ENCODE results near the gene USP53. TPM values are rescaled to one million over a fixed set of nuclear protein-coding genes. Genes with fewer than 3 reads are reported as not detected.

Gene USP53
- total RNA-seq, 4 donors from 2014 or later, result 34.2 to 56.4 (median 44.8) TPM

DNA sequence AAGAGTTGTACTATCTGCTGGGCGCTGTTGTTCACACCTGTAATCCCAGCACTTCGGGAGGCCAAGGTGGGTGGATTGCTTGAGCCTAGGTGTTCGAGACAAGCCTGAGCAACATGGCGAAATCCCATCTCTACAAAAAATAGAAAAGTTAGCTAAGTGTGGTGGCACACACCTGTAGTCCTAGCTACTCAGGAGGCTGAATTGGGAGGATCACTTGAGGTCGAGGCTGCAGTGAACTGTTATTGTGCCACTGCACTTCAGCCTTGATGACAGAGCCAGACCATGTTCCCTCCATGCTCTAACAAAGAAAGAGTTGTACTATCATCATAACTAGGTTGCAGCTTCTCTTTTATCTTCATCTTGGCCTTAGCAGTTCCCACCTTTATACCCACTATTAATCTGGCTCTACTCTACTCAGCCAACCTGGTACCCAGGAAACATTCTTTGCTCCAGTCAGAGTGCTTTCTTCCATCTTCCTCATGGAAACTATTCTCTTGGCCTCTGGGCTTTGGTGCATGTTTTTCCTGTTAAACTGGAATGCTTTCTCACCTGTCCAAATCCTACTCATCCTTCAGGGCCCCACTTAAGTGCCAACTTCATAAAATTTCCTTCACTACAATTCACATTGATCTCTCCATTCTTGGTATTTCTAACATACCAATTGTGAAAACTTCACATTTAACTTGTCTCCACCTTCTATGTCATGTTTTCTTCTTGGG is 91.2 kb downstream of the USP53 start:
- intact Hi-C loops (cut with DNase I; ENCODE audit: low total_unique reads), result no loop called here
- TF ChIP-seq, protein P1, sequence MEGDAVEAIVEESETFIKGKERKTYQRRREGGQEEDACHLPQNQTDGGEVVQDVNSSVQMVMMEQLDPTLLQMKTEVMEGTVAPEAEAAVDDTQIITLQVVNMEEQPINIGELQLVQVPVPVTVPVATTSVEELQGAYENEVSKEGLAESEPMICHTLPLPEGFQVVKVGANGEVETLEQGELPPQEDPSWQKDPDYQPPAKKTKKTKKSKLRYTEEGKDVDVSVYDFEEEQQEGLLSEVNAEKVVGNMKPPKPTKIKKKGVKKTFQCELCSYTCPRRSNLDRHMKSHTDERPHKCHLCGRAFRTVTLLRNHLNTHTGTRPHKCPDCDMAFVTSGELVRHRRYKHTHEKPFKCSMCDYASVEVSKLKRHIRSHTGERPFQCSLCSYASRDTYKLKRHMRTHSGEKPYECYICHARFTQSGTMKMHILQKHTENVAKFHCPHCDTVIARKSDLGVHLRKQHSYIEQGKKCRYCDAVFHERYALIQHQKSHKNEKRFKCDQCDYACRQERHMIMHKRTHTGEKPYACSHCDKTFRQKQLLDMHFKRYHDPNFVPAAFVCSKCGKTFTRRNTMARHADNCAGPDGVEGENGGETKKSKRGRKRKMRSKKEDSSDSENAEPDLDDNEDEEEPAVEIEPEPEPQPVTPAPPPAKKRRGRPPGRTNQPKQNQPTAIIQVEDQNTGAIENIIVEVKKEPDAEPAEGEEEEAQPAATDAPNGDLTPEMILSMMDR (IDR thresholded peaks at IDR 0.05), result no peak
- no peak for TF ChIP-seq POLR2A (IDR thresholded peaks at IDR 0.05)
- no peak for DNase-seq (ENCODE audit: low spot score in 2 of 2)
- H3K4me3 ChIP-seq (ENCODE audit: low read depth, poor library complexity, severe bottlenecking), result no peak overlapping the region
- WGBS, 2 donors, result 82 to 96% methylated on average over 5 of the region's 5 CpGs

DNA sequence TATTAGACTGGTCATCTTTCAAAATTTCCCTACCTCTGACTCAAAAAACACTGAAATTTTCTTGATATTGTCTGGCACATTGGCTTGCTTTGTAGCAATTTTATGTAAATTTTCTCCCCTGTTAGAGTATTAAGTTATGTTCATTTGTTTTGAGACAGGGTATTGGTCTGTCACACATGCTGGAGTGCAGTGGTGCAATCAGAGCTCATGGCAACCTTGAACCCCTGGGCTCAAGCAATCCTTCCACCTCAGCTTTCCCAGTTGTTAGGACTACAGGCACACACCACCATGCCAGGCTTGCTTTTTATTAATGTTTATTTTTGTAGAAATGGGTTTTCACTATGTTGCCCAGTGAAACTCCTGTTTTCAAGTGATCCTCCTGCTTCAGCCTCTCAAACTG is 91.9 kb downstream of the USP53 start:
- TF ChIP-seq, protein P1 (IDR thresholded peaks at IDR 0.05), result no peak
- no peak overlapping the region for H3K4me3 ChIP-seq (ENCODE audit: low read depth, poor library complexity, severe bottlenecking)
- intact Hi-C loops (cut with DNase I; ENCODE audit: low total_unique reads), result no loop called here

DNA sequence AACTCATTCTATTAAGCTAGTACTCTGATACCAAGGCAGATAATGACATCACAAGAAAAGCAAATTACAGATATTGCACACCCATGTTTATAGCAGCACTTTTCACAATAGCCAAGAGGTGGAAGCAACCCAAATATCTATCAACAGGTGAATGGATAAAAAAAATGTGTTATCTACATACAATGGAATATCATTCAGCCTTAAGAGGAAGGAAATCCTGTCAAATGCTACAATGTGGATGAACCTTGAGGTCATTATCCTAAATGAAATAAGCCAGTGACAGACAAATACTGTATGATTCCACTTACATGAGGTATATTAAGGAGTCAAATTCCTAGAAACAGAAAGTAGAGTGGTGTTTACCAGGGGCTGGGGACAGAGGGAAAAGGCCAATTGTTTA is 95.1 kb downstream of the USP53 start:
- H3K4me3 ChIP-seq (ENCODE audit: low read depth, poor library complexity, severe bottlenecking), result no peak overlapping the region
- TF ChIP-seq, protein P1 (IDR thresholded peaks at IDR 0.05), result no peak
- no peak for TF ChIP-seq POLR2A (IDR thresholded peaks at IDR 0.05)
- intact Hi-C loops (cut with DNase I; ENCODE audit: low total_unique reads), result no loop called here
- DNase-seq (ENCODE audit: low spot score in 2 of 2), result no peak

More for the DNA sequence above, 91.9 kb downstream of the USP53 start:
- DNase-seq (ENCODE audit: low spot score in 2 of 2), result no peak

DNA sequence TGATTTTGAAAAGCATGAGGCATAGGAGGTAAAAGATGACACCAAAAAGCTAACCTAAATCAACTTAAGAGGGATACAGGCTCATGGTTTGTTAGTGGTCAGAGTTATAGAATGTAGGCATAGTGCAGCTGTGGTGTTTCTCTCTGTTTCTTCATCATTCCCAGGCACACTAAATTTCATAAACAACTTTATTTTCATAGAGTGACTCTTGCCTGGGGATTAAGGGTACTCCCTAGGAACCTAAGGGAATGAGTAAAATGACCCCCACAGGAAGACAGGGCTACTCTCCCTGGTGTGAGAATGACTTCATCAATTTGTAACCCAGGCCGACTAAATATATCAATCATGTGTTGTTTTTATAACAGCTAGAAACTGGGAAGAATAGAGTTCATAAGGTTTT is 98.3 kb downstream of the USP53 start:
- H3K4me3 ChIP-seq (ENCODE audit: low read depth, poor library complexity, severe bottlenecking), result no peak overlapping the region
- 68 to 81% methylated on average over 1 of the region's 1 CpG for WGBS, 2 donors
- no peak for DNase-seq (ENCODE audit: low spot score in 2 of 2)
- intact Hi-C loops (cut with DNase I; ENCODE audit: low total_unique reads), result loop anchor here (10.0 kb wide), 1 partner anchor 744 kb away; no protein-coding TSS in a partner anchor
- TF ChIP-seq, protein P1 (IDR thresholded peaks at IDR 0.05), result no peak
- TF ChIP-seq POLR2A (IDR thresholded peaks at IDR 0.05), result no peak

DNA sequence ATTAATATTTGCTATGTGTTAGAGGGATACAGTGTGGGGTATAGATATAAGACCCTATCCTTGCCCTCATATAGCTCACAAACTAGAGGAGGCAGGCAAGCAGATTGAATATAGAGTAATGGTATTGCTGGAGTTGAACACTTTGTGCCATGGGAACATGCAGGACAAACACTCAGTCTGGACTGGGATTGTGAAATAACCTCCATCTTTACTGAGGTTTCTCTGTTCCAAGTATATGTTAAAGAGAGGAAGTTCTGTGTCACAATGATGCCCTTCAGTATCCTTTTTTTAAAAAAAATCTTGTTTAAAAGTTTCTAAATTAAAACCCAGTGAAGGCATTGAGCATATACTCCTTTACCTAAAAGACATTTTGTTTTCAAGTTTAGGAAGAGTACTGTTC is 100.7 kb downstream of the USP53 start:
- no peak overlapping the region for H3K4me3 ChIP-seq (ENCODE audit: low read depth, poor library complexity, severe bottlenecking)
- no peak for DNase-seq (ENCODE audit: low spot score in 2 of 2)
- TF ChIP-seq, protein P1 (IDR thresholded peaks at IDR 0.05), result no peak
- no peak for TF ChIP-seq POLR2A (IDR thresholded peaks at IDR 0.05)
- intact Hi-C loops (cut with DNase I; ENCODE audit: low total_unique reads), result loop anchor here (10.0 kb wide), 1 partner anchor 742 kb away; no protein-coding TSS in a partner anchor

DNA sequence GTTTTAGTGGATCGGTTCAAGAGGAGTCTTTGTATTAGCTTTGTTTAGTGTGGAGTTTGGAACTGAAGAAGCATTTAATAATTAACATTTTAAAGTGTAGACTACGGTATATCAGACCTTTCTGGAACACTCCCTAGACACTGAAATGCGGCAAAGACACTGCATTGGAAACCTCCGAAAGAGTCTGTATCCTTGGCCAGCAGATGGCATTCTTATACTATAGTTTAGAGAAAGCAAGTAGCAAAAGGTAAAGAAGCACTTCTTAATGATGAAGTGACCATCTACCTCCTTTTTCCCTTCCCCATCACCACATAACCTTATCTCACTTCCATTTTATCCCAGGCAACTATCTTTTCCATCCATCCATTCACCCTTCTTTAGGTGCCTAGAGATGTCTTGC is 101.8 kb downstream of the USP53 start:
- intact Hi-C loops (cut with DNase I; ENCODE audit: low total_unique reads), result loop anchor here (10.0 kb wide), 1 partner anchor 740 kb away; no protein-coding TSS in a partner anchor
- TF ChIP-seq POLR2A (IDR thresholded peaks at IDR 0.05), result no peak
- TF ChIP-seq, protein P1 (IDR thresholded peaks at IDR 0.05), result no peak
- WGBS, 2 donors, result 17 to 22% methylated on average over 4 of the region's 4 CpGs
- H3K4me3 ChIP-seq (ENCODE audit: low read depth, poor library complexity, severe bottlenecking), result no peak overlapping the region
- DNase-seq (ENCODE audit: low spot score in 2 of 2), result no peak
